GM10847 (cell line): Measurements from ENCODE around the gene TTC19.
A peak's percentile ranks its signal among the peaks of the same experiment; 100 is the strongest.

Source experiments
- POLR2A ChIP-seq: IDR thresholded peaks from 2 replicates; pipeline ENCODE4 v1.6.1; 2011; ENCODE audit not compliant: insufficient read length; ENCODE audit errors: extremely low read depth

The TTC19 gene

DNA sequence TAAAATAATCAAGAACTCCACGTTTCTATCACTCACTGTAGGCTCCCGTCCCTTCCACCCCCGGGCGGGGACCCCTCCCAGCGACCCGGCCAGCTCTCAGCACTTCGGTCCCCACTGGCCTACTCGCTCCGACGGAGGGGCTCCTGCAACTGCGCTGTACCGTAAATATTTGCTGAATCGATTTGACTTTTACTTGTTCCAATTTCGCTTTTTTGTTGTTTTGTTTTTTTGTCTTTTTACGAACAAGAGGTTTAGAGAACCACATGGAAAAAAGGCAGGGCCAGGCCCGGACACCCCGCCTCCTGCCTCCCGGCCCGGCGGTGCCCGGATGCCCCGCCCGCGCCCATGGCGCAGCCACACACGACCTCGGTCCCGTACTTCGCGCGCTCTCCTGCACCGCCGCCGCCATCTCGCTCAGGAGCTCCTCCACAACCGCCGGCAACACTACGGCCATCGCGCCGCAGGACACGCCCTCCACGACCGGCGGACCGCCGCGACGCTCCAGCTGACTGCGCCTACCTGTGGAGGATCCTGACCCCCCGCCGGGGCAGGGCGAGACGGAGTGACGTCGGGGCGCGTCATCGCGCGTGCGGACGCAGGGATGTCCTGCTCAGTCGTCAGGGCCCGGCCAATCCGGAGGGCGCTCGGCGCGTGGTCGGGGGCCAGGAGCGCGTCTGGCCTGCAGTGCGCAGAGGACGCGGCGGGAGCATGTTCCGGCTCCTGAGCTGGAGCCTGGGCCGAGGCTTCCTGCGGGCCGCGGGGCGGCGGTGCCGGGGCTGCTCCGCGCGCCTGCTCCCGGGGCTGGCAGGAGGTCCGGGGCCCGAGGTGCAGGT, at the start of gene TTC19, which contains the start of gene ZSWIM7:
Gene TTC19 (plus strand): TSS at position 684 of the 833 bp plus-strand sequence. CDS start 25 bp downstream, at position 709.
Gene ZSWIM7 (minus strand): TSS at position 564 of the 833 bp plus-strand sequence. CDS start 110 bp downstream, at position 454.
- TF ChIP-seq POLR2A: peak; percentile 97

GRCh38 chr17:15951368-15952047, 48.1 kb upstream of the TTC19 start:
- TF ChIP-seq POLR2A: no peak

DNA sequence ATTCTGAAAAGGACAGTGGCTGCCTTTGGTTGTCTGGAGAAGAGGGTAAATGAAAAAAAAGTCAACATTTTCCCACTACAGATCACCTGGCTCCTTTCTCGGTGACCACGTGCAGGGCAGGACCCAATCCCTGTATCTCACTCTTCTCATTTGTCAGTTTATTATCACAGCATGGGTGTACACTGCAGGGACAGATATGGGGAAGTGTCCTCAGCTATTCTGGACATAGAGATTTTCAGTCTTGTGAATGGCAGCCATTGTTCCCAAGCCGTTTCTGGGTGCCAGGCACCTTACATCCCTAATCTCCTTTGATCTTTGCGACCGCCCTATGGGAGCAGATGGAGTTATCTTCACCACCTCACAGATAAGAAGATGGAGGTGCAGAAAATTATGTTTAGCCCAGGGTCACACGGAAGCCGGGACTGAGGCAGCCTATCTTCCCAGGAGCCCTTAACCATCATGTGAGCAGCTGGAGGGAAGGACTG, 47.5 kb upstream of the TTC19 start:
- TF ChIP-seq POLR2A: no peak

DNA sequence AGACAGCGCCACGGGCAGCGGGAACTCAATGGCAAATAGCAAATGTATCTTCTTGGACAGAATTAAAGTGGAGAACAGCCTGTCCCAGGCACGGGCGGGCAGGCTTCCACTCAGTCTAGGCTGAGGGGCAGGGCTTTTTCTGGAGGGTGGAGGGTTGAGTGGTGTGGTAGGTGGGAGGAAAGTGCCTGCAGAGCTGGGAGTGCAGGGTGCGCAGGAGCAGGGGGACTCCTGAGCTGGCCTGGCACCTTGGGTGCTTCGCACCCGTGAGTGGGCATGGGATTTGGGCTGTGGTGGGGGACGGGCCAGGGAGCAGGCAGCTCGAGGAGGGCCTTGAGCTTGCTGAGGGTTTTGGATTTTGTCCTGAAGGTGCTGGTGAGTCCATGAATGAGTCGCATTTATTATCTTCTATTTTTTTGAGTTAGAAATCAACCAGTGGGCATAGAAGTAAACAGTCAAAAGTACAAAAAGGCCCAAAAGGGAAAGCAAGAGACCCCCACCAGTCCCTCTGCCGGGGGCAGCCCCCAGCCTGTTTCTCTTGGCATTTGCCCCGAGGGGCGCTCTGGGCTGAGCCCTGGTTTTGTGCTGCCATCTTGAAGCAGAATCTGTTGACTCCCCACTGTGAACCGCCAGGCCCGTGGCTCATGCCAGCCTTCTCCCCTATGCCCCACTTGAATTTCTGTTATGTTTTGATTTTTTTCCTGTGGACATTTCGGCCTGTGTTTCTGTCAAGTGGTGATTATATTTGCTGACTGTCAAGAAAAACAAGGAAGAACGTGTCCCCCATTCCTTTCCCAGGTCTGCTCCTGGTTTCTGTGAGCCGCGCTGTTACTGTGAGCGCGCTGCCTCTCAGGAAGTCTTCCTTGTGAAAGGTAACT, 46.5 kb upstream of the TTC19 start:
- TF ChIP-seq POLR2A: no peak

DNA sequence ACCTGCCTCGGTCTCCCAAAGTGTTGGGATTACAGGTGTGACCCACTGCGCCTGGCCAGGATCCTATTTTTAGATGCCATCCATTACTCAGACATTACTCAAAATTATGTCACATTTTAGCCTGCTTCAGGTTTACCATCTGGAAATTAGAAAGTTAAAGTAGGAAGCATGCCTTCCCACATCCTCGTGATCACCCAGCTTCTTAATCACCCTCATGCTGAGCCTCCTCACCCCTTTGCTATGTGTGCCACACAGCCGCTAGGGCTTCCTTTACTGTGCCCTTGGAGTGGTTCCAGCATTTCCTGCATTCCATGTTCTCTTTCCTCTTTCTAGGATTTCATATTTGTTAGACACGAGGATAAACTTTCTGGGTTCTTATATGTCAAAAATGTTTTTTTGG, 45.4 kb upstream of the TTC19 start:
- TF ChIP-seq POLR2A: no peak

- no peak for TF ChIP-seq POLR2A
These were observed 43.7 kb upstream of the TTC19 start for GRCh38 chr17:15955793-15956541.

- no peak for TF ChIP-seq POLR2A
These were observed 42.4 kb upstream of the TTC19 start for GRCh38 chr17:15957206-15957605.

DNA sequence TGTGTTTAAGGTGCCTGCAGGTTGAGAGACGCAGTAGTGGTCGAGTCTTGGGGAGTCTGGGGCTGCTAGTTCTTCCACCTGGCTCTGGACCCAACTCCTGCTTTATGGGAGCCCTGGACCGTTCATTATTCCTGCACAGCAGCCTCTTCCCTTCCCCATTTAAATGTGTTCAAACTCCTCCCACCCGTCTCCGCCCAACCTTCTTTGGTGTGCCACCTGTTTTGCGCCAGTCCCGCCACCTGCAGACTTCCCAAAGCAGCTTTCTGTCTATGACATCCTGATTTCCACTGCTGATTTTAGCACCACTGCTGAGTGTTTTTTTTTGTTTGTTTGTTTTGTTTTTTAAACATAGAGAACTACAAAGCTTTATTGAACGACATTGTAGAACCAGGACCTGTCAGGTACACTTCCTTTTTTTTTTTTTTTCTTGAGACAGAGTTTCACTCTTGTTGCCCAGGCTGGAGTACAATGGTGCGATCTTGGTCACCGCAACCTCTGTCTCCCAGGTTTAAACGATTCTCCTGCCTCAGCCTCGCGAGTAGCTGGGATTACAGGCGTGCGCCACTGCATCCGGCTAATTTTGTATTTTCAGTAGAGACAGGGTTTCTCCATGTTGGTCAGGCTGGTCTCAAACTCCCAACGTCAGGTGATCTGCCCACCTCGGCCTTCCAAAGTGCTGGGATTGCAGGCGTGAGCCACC, 41.9 kb upstream of the TTC19 start:
- no peak for TF ChIP-seq POLR2A

DNA sequence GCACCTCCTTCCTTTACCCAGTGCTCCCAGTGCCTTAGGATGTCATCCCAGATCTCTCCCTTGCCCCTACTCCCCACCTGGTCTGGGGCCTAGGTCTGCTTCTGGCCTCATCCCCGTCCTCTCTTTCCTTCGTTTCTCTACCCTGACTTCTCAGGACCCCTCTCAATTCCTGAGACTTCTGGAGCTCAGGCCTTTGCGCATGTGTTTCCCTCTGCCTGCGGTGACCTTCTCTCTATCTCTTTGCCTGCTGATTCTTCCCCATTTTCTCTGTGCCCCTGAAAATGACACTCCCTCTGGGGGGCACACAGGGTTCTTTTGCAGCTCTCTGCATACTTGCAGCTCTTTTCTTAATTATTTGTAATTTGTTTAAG, 41.2 kb upstream of the TTC19 start:
- no peak for TF ChIP-seq POLR2A

DNA sequence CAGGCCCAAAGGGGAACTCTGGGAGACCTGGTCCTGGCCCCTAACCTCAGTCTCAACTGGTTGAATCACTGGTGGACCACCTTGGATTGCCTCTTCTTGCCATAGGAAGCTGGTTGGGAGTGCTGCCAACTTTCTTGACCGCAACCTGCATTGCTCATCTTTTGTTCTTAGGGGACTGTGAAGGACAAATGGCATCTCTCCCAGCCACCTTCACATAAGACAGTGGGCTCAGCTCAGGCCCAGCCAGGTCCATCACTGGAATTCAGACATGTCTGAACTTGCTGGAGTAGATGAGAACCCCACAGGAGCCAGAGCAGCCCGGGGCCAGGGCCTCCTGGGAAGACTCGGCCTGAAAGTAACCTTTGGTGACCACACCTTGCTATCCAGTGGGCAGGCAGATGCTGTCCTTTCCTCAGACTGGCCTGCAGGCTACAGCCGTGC, 35.9 kb upstream of the TTC19 start:
- TF ChIP-seq POLR2A: no peak

DNA sequence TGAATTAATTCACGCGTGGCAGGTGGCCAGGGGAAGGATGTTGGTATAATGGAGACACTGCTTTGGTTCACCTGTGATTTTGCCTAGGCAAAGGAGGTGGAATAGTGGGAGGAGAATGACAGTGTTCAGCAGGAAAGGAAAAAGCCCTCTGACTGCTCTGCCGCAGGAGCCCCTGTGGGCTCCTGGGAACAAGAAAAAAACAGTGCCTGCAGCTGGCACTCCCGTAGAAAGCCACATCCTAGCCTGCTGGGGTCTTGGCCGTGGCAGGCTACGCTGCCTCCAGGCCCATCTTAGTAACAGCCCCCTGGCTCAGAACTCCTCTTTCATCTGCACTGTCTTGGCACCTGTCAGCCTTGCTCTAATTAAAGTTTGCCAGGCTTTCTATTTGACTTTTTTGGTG, 34.1 kb upstream of the TTC19 start:
- TF ChIP-seq POLR2A: no peak

GRCh38 chr17:15966183-15966878, 33.3 kb upstream of the TTC19 start:
- TF ChIP-seq POLR2A: no peak

- TF ChIP-seq POLR2A: no peak
These were observed 32.8 kb upstream of the TTC19 start for GRCh38 chr17:15966879-15967248.

GRCh38 chr17:15967706-15968399, 31.8 kb upstream of the TTC19 start:
- TF ChIP-seq POLR2A: no peak
